K562 (cell line): ENCODE data around the gene FGF21. TPM values are rescaled to one million over a fixed set of nuclear protein-coding genes. Genes with fewer than 3 reads are reported as not detected.

Source experiments
- ATAC-seq: fragments of 200-7000 bp; cut with Tn5 transposase; 3 replicates; pipeline ENCODE4 v1.9.1; 2020; ENCODE audit warnings: moderate library complexity
- BruUV-seq: library from RNA; stranded (reverse); fragments of 400-500 nt; replicated peaks from 2 replicates; lab custom pipeline; 2021; lab: Mats Ljungman, UMichigan
- CTCF ChIA-PET: fragments of 300-600 bp; formaldehyde crosslinking; extraction: SDS; loops from one replicate; lab custom pipeline; 2021; ENCODE audit warnings: low intra/inter-chr PET ratio; lab: Yijun Ruan, JAX
- POLR2A ChIA-PET: fragments of 300-600, 350-650 bp; sonication (Branson Sonifier 250); formaldehyde crosslinking; extraction: SDS; loops from one replicate; lab custom pipeline; 2021; ENCODE audit warnings: antibody characterized with exemption, inconsistent platforms; lab: Yijun Ruan, JAX
- DNase-seq, 4 experiments: peaks; one replicate each; pipeline versions ENCODE4 v3.0.0 to v3.0.0-alpha.2; 2011 to 2018; ENCODE audit warnings: low spot score in 3 of 4, mixed read lengths in 3 of 4; ENCODE audit errors: extremely low read depth in 1 of 4
- FAIRE-seq: peaks from 2 replicates; lab custom pipeline; 2011; peaks lifted over from hg19 to GRCh38; lab: Jason Lieb, UNC
- H2AFZ ChIP-seq: 2 replicates; pipeline ENCODE4 v1.6.0; 2011; ENCODE audit warnings: low read depth, low read length, control low read depth, inconsistent platforms
- H3K27ac ChIP-seq: fragments of 200-600 bp; 3 replicates; pipeline ENCODE4 v1.8.0; 2011; ENCODE audit warnings: low read depth, mild to moderate bottlenecking, control low read depth, inconsistent platforms, low read length, moderate library complexity, mixed read lengths; ENCODE audit errors: extremely low read depth
- H3K27me3 ChIP-seq, 2 experiments: fragments of 300-600 bp in 1 of 2; 2 replicates in 1 of 2; 3 replicates in 1 of 2; pipeline versions ENCODE4 v1.6.0 to v1.8.0; 2011; ENCODE audit warnings: inconsistent platforms in 2 of 2, low read length in 2 of 2, mild to moderate bottlenecking in 1 of 2, mixed read lengths in 1 of 2, moderate library complexity in 1 of 2; ENCODE audit not compliant: control insufficient read depth in 2 of 2, insufficient read depth in 2 of 2
- H3K36me3 ChIP-seq: fragments of 300-600 bp; 3 replicates; pipeline ENCODE4 v1.8.0; 2011; ENCODE audit warnings: mild to moderate bottlenecking, low read length, inconsistent platforms; ENCODE audit not compliant: control insufficient read depth, insufficient read depth
- H3K4me1 ChIP-seq, 2 experiments: fragments of 200-600 bp in 1 of 2; replicated peaks in 1 of 2; 2 replicates in 1 of 2; 3 replicates in 1 of 2; pipeline versions ENCODE4 v1.5.1 to v1.8.0; 2011; ENCODE audit warnings: inconsistent platforms in 2 of 2, low read length in 2 of 2, mild to moderate bottlenecking in 1 of 2, mixed read lengths in 1 of 2, moderate library complexity in 1 of 2; ENCODE audit not compliant: control insufficient read depth in 2 of 2, insufficient read depth in 2 of 2
- H3K4me2 ChIP-seq: 2 replicates; pipeline ENCODE4 v1.6.1; 2011; ENCODE audit warnings: low read length, control low read depth, inconsistent platforms, mixed read lengths; ENCODE audit not compliant: insufficient read depth
- H3K4me3 ChIP-seq: fragments of 200-600 bp; sonication (generic), shearing (Covaris generic); 2 replicates; pipeline ENCODE4 v1.5.1; 2016; ENCODE audit warnings: control low read depth, inconsistent platforms
- H3K79me2 ChIP-seq: fragments of 200-600 bp; 3 replicates; pipeline ENCODE4 v1.8.0; 2011; ENCODE audit warnings: low read length, inconsistent platforms; ENCODE audit not compliant: control insufficient read depth, insufficient read depth
- H3K9ac ChIP-seq, 2 experiments: 2 replicates each; pipeline versions ENCODE4 v1.6.0 to v1.6.1; 2011; ENCODE audit warnings: low read depth in 2 of 2, low read length in 2 of 2, control low read depth in 1 of 2, inconsistent platforms in 1 of 2, mild to moderate bottlenecking in 1 of 2, mixed read lengths in 1 of 2; ENCODE audit not compliant: insufficient read depth in 1 of 2
- H3K9me1 ChIP-seq: one replicate; pipeline ENCODE4 v1.6.0; 2011; ENCODE audit warnings: inconsistent platforms, mild to moderate bottlenecking, low read length, moderate library complexity; ENCODE audit not compliant: control insufficient read depth, insufficient read depth
- H3K9me3 ChIP-seq: replicated peaks from 2 replicates; pipeline ENCODE4 v1.5.1; 2011; ENCODE audit warnings: low read depth, low read length, inconsistent platforms; ENCODE audit not compliant: control insufficient read depth, insufficient read depth
- H4K20me1 ChIP-seq: replicated peaks from 2 replicates; pipeline ENCODE4 v1.6.1; 2011; ENCODE audit warnings: low read length, inconsistent platforms, mixed read lengths; ENCODE audit not compliant: control insufficient read depth, insufficient read depth
- DIDO1 ChIP-seq: fragments of 450-650 bp; IDR thresholded peaks from 2 replicates; pipeline ENCODE4 v1.6.1; 2016; ENCODE audit warnings: low read depth, missing biosample characterization, missing genetic modification characterization
- RBM25 ChIP-seq: fragments of 200-400 bp; formaldehyde crosslinking; IDR thresholded peaks from 2 replicates; pipeline ENCODE4 v1.6.1; 2018; ENCODE audit warnings: low read length, low read depth, moderate library complexity; ENCODE audit not compliant: severe bottlenecking
- SAFB ChIP-seq: fragments of 200-400 bp; formaldehyde crosslinking; IDR thresholded peaks from 2 replicates; pipeline ENCODE4 v1.6.1; 2017; ENCODE audit warnings: low read depth, low read length, borderline replicate concordance
- ZNF121 ChIP-seq: sonication (generic); formaldehyde crosslinking; conservative IDR thresholded peaks from 2 replicates; pipeline ENCODE4 v1.8.0; 2022; ENCODE audit warnings: missing genetic modification reagents
- WGBS: fragments of 100-300 bp; shearing (Covaris generic); methylation state at CpG from one replicate; pipeline ENCODE4 v1.1.6; 2016; ENCODE audit warnings: low coverage, mixed read lengths; ENCODE audit not compliant: insufficient coverage; ENCODE audit errors: missing lambda C conversion rate; 5-methylcytosine and 5-hydroxymethylcytosine counted together
- in situ Hi-C: fragments of 300-500 bp; cut with MboI; formaldehyde crosslinking; loops from 4 replicates; pipeline ENCODE4 v1.15.0; 2018; ENCODE audit warnings: inconsistent platforms, mixed read lengths
- intact Hi-C: fragments of 100-400 bp; cut with micrococcal nuclease; formaldehyde crosslinking; loops from 2 replicates; pipeline ENCODE4 v1.14.2; 2022
- polyA plus RNA-seq, 8 experiments: library from polyadenylated mRNA; depleted of rRNA in 4 of 8; stranded (reverse) in 5 of 8; unstranded in 3 of 8; fragments of >200 nt; fragmentation: Nextera tagmentation in 2 of 8; fragmentation: Illumina TruSeq in 1 of 8; extraction: Ambion mirVana in 2 of 8; extraction: Trizol in 1 of 8; gene quantifications; 2 replicates each; pipeline versions ENCODE4 v1.2.1 to v1.2.3, GENCODE V29; 2011 to 2014; ENCODE audit warnings: inconsistent platforms in 1 of 8, missing spikeins in 1 of 8
- total RNA-seq, 7 experiments: library from RNA; depleted of rRNA in 6 of 7; stranded (reverse); fragments of >200 nt in 6 of 7; fragmentation: Illumina TruSeq in 2 of 7; extraction: Trizol in 2 of 7; gene quantifications; 2 replicates each; pipeline versions ENCODE4 v1.2.1 to v1.2.3, GENCODE V29; 2011 to 2021; ENCODE audit warnings: low replicate concordance in 1 of 7

The FGF21 gene
- total and polyA plus RNA-seq, 9 of the 15 experiments (the other 6 are each of a cell fraction or from before 2014, with no cell fraction given): 0.04 to 0.77 (median 0.09) TPM; not detected in 6

GRCh38 chr19:48722196-48722708 is 33.1 kb upstream of the FGF21 start:
- no peaks in the 10 kb centered on the region for H3K9me1 ChIP-seq
- H3K4me3 ChIP-seq: no peak overlapping the region
- DNase-seq: no peak
- FAIRE-seq: no peak
- H3K9me3 ChIP-seq: no peaks in the 10 kb centered on the region
- no peak overlapping the region for H3K9ac ChIP-seq
- TF ChIP-seq RBM25 (peak; percentile 10), ZNF121 (peak; percentile 88), SAFB (no peak), DIDO1 (tag) (no peak)
- no peaks in the 10 kb centered on the region for H3K27me3 ChIP-seq
- POLR2A ChIA-PET: interaction anchor here (0.6 to 1.2 kb wide), 2 partner anchors 12 to 534 kb away, joined by 3 read pairs; no protein-coding TSS in a partner anchor
- WGBS: 78% methylated on average over 11 of the region's 11 CpGs
- H4K20me1 ChIP-seq: no peaks in the 10 kb centered on the region
- ATAC-seq: no peak
- peaks cover 12 to 44% of the 10 kb centered on the region in 2 experiments; a peak in 4 of 5 replicates for H3K4me1 ChIP-seq
- CTCF ChIA-PET: no interaction called here
- no peak overlapping the region for H2AFZ ChIP-seq
- intact Hi-C loops: no loop called here
- peaks cover 4% of the 10 kb centered on the region; the same call in 2 of the 3 replicates for H3K36me3 ChIP-seq
- BruUV-seq: no TSS peak
- no peak overlapping the region for H3K4me2 ChIP-seq
- H3K27ac ChIP-seq: no peak overlapping the region
- in situ Hi-C loops: no loop called here
- no peaks in the 10 kb centered on the region for H3K79me2 ChIP-seq
